ENCODE results near the gene GGNBP2. TPM values are rescaled to one million over a fixed set of nuclear protein-coding genes. Genes with fewer than 3 reads are reported as not detected.
A peak's percentile ranks its signal among the peaks of the same experiment; 100 is the strongest.

The GGNBP2 gene
- polyA plus RNA-seq, 3 donors: 22.3 to 89.5 (median 31.5) TPM

DNA sequence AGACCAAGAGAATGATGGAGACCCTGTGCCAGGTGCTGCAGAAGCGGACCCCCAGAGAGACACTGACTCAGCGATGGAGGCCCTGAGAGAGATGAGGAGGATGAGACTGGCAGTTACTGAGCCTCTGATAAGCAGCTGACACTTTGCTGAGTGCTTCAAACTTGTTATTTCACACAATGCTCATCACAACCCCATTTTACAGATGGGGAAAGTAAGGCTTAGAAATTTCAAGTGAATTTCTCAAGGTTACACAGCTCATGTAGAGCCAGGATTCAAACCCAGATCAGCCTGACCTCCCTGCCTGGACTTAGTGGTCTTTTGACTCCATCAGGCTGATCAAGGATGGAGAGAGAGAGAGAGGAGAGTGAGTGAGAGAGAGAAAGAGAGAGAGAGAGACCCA lies 83.9 kb downstream of the GGNBP2 start:
- H3K79me2 ChIP-seq (ENCODE audit: insufficient read depth, low read length): no peaks in the 10 kb centered on the region
- 100% methylated on average over 1 of the region's 2 CpGs for WGBS (ENCODE audit: insufficient coverage)
- H3K9me3 Mint-ChIP-seq: peaks cover 0 to 6% (median 0%) of the 10 kb centered on the region in 7 donors
- intact Hi-C loops (cut with micrococcal nuclease): loop anchor here (5.0 to 10.0 kb wide), 3 partner anchors 419 to 746 kb away; partner anchors contain the start of gene C17orf78 (in 2 of the 2)
- no peak for DNase-seq
- H2AFZ ChIP-seq (ENCODE audit: insufficient read depth, low read depth, low read length, poor library complexity, severe bottlenecking): no peak overlapping the region
- no peaks in the 10 kb centered on the region for H3K36me3 Mint-ChIP-seq
- peaks cover 5% of the 10 kb centered on the region for H3K4me1 Mint-ChIP-seq
- H3K36me3 ChIP-seq (replicated peaks in 1 of 2; ENCODE audit: control insufficient read depth in 1 of 2, insufficient read depth in 2 of 2, low read length in 2 of 2): no peaks in the 10 kb centered on the region
- H3K27ac Mint-ChIP-seq: no peak overlapping the region
- no peak overlapping the region for H3K9ac ChIP-seq (ENCODE audit: insufficient read depth, low read length, poor library complexity, severe bottlenecking)
- no peaks in the 10 kb centered on the region for H3K9me3 ChIP-seq (replicated peaks in 1 of 2; ENCODE audit: control insufficient read depth in 1 of 2, insufficient read depth in 1 of 2, low read length in 2 of 2)
- H3K4me2 ChIP-seq (replicated peaks; ENCODE audit: extremely low read depth, low read length, poor library complexity, severe bottlenecking): no peak overlapping the region
- no peak overlapping the region for H3K4me3 Mint-ChIP-seq
- peaks cover 2 to 8% (median 6%) of the 10 kb centered on the region in 3 donors for H3K27me3 Mint-ChIP-seq (ENCODE audit: low read depth in 3 of 3)
- no peak overlapping the region for H3K27ac ChIP-seq (ENCODE audit: low read depth in 1 of 2, low read length in 2 of 2)
- TF ChIP-seq, protein P1, sequence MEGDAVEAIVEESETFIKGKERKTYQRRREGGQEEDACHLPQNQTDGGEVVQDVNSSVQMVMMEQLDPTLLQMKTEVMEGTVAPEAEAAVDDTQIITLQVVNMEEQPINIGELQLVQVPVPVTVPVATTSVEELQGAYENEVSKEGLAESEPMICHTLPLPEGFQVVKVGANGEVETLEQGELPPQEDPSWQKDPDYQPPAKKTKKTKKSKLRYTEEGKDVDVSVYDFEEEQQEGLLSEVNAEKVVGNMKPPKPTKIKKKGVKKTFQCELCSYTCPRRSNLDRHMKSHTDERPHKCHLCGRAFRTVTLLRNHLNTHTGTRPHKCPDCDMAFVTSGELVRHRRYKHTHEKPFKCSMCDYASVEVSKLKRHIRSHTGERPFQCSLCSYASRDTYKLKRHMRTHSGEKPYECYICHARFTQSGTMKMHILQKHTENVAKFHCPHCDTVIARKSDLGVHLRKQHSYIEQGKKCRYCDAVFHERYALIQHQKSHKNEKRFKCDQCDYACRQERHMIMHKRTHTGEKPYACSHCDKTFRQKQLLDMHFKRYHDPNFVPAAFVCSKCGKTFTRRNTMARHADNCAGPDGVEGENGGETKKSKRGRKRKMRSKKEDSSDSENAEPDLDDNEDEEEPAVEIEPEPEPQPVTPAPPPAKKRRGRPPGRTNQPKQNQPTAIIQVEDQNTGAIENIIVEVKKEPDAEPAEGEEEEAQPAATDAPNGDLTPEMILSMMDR (IDR thresholded peaks at IDR 0.05): no peak
- H3K27me3 ChIP-seq (ENCODE audit: control insufficient read depth in 2 of 2, insufficient read depth in 2 of 2, low read length in 2 of 2): no peaks in the 10 kb centered on the region
- H3K4me3 ChIP-seq (replicated peaks in 1 of 3; ENCODE audit: low read depth in 2 of 3, low read length in 3 of 3): no peak overlapping the region
- H3K4me1 ChIP-seq (ENCODE audit: control insufficient read depth in 1 of 2, insufficient read depth in 2 of 2, low read length in 2 of 2): peaks cover 6 to 7% of the 10 kb centered on the region in 2 donors
- no peaks in the 10 kb centered on the region for H4K20me1 ChIP-seq (ENCODE audit: insufficient read depth, low read length)

DNA sequence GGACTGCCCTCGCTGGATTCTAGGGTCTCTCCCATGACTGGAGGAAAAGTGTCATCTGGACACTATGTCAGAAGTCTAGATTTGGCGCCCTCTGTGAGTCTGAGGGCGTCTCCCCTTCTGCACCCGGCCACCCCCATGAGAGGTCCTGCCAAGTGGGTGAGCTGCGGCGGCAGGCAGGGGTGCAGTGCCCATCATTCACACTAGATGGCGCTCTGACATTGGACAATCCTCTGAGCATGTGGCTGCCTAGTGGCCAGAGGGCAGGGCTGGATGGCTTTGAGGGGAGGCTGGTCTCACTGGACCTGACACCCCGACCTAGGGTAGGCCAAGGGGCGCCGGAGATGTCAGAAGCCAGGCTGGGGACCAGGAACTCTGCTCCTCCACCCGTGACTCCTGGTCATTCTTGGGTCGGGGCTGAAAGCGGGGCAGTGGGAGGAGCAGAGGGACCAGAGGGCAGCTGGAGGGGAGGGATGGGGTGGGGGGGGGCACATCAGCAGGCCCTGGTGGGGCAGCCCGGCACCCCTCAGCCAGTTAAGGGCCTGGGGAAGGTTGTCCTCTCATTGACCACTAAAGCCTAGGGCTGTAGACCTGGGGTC lies 84.6 kb downstream of the GGNBP2 start:
- no peak overlapping the region for H3K4me3 ChIP-seq (replicated peaks in 1 of 3; ENCODE audit: low read depth in 2 of 3, low read length in 3 of 3)
- no peak overlapping the region for H3K27ac Mint-ChIP-seq
- intact Hi-C loops (cut with micrococcal nuclease): loop anchor here (1.0 to 10.0 kb wide), 4 partner anchors 418 to 745 kb away; partner anchors contain the start of gene C17orf78 (in 2 of the 2)
- no peaks in the 10 kb centered on the region for H4K20me1 ChIP-seq (ENCODE audit: insufficient read depth, low read length)
- H3K4me1 Mint-ChIP-seq: peaks cover 5% of the 10 kb centered on the region
- H2AFZ ChIP-seq (ENCODE audit: insufficient read depth, low read depth, low read length, poor library complexity, severe bottlenecking): no peak overlapping the region
- TF ChIP-seq, protein P1 (IDR thresholded peaks at IDR 0.05): peak; percentile 99
- H3K9me3 ChIP-seq (replicated peaks in 1 of 2; ENCODE audit: control insufficient read depth in 1 of 2, insufficient read depth in 1 of 2, low read length in 2 of 2): no peaks in the 10 kb centered on the region
- H3K4me3 Mint-ChIP-seq: no peak overlapping the region
- no peak overlapping the region for H3K27ac ChIP-seq (ENCODE audit: low read depth in 1 of 2, low read length in 2 of 2)
- no peak overlapping the region for H3K4me2 ChIP-seq (replicated peaks; ENCODE audit: extremely low read depth, low read length, poor library complexity, severe bottlenecking)
- peaks cover 6 to 7% of the 10 kb centered on the region in 2 donors for H3K4me1 ChIP-seq (ENCODE audit: control insufficient read depth in 1 of 2, insufficient read depth in 2 of 2, low read length in 2 of 2)
- 28% methylated on average over 11 of the region's 14 CpGs for WGBS (ENCODE audit: insufficient coverage)
- H3K9ac ChIP-seq (ENCODE audit: insufficient read depth, low read length, poor library complexity, severe bottlenecking): no peak overlapping the region
- H3K79me2 ChIP-seq (ENCODE audit: insufficient read depth, low read length): no peaks in the 10 kb centered on the region
- peaks cover 0 to 6% (median 0%) of the 10 kb centered on the region in 7 donors for H3K9me3 Mint-ChIP-seq
- no peaks in the 10 kb centered on the region for H3K36me3 ChIP-seq (replicated peaks in 1 of 2; ENCODE audit: control insufficient read depth in 1 of 2, insufficient read depth in 2 of 2, low read length in 2 of 2)
- H3K27me3 ChIP-seq (ENCODE audit: control insufficient read depth in 2 of 2, insufficient read depth in 2 of 2, low read length in 2 of 2): no peaks in the 10 kb centered on the region
- peak; percentile 56 to 68 (median 66) for DNase-seq
- peaks cover 5 to 8% (median 6%) of the 10 kb centered on the region in 3 donors for H3K27me3 Mint-ChIP-seq (ENCODE audit: low read depth in 3 of 3)
- no peaks in the 10 kb centered on the region for H3K36me3 Mint-ChIP-seq

Measured in CD14-positive monocyte (primary cell).